GM21723 (cell line): ENCODE data around the gene TERC.

Source experiments
- ATAC-seq: cut with Tn5 transposase; IDR thresholded peaks from one replicate; pipeline ENCODE4 v1.9.1; 2021; ENCODE audit warnings: mild to moderate bottlenecking, moderate library complexity; ENCODE audit not compliant: unreplicated experiment

The TERC gene

GRCh38 chr3:169764882-169765612, at the start of gene TERC:
Gene TERC (minus strand): TSS chr3:169765060.
- peak; percentile 61 for ATAC-seq

- peak; percentile 84 for ATAC-seq
These were observed 49.1 kb upstream of the TERC start for GRCh38 chr3:169813757-169814517.

GRCh38 chr3:169813278-169813677, 48.4 kb upstream of the TERC start:
- no peak for ATAC-seq

- ATAC-seq, result peak; percentile 72
These were observed 47.7 kb upstream of the TERC start, which contains the start of the genes LRRC34 and LRRIQ4 for GRCh38 chr3:169812332-169813235. Gene LRRC34 (minus strand): TSS chr3:169812904. CDS start chr3:169812548, 356 bp downstream. Gene LRRIQ4 (plus strand): TSS chr3:169812870. CDS start chr3:169821922, 9,052 bp downstream.

GRCh38 chr3:169811631-169812331, 46.9 kb upstream of the TERC start:
- ATAC-seq, result peak; percentile 18

GRCh38 chr3:169809230-169809795, 44.5 kb upstream of the TERC start:
- no peak for ATAC-seq

- no peak for ATAC-seq
These were observed 39.8 kb upstream of the TERC start for GRCh38 chr3:169804681-169805080.

- no peak for ATAC-seq
These were observed 27.5 kb upstream of the TERC start for GRCh38 chr3:169792359-169792758.

GRCh38 chr3:169790687-169791429, 26.0 kb upstream of the TERC start:
- no peak for ATAC-seq

GRCh38 chr3:169790219-169790618, 25.4 kb upstream of the TERC start:
- ATAC-seq, result no peak

- no peak for ATAC-seq
These were observed 22.9 kb upstream of the TERC start for GRCh38 chr3:169787791-169788190.

- ATAC-seq, result no peak
These were observed 22.3 kb upstream of the TERC start for GRCh38 chr3:169787120-169787519.

- ATAC-seq, result no peak
These were observed 16.5 kb upstream of the TERC start for GRCh38 chr3:169781209-169781855.

GRCh38 chr3:169780742-169781141, 15.9 kb upstream of the TERC start:
- ATAC-seq, result no peak

- ATAC-seq, result no peak
These were observed 13.0 kb upstream of the TERC start for GRCh38 chr3:169777822-169778221.

- ATAC-seq, result no peak
These were observed 9.3 kb upstream of the TERC start for GRCh38 chr3:169774186-169774585.

GRCh38 chr3:169772897-169773816, 8.3 kb upstream of the TERC start, which contains the start of gene MYNN:
Gene MYNN (plus strand): TSS chr3:169773396. CDS start chr3:169774296, 900 bp downstream.
- peak; percentile 84 for ATAC-seq
